HG03025 (cell line): Measurements from ENCODE around the gene BAHCC1.
"Not testable (repeated sequence)": the region's sequence is repeated elsewhere in the genome, so short reads cannot be mapped to it uniquely, and the experiment has no call there.

Experiments used
- ATAC-seq: cut with Tn5 transposase; IDR thresholded peaks from one replicate; pipeline ENCODE4 v1.9.1; 2021; ENCODE audit warnings: mild to moderate bottlenecking, moderate library complexity; ENCODE audit not compliant: unreplicated experiment, low FRiP score

The BAHCC1 gene

DNA sequence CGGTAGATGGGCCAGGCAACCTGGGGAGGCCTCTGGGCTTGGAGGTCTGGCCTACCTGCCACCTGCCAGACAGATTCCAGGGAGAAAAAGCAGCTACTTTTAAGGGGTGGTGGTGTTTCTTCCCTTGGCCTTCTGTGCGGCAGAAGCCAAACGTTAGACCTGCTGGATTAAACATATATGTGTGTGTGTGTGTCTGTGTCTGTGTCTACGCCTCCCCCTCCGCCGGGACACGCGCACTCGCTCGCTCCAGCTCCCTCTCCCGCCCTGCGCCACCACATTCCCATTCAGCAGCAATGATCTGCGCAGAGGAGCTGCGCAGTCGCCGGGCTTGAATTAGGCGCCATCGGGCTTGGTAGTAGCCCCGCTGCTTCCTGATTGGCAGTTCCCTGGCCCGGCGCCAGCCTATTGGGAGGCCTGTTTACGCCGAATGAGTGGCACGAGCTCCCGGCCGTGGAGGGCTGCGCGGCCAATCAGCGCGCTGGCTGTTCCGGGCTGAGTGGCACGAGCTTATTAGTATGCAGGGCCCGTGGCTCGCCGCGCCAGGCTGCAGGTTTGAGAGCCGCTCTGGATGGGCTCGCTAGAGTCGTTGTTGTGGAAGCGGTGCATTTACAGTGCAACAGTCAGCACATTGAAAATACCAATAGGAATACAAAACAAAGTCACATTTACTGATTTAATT lies at the start of gene BAHCC1:
BAHCC1 (plus strand) TSS at position 537 of the 679 bp plus-strand sequence. CDS start 4,283 bp downstream, outside the sequence.
- no peak for ATAC-seq

DNA sequence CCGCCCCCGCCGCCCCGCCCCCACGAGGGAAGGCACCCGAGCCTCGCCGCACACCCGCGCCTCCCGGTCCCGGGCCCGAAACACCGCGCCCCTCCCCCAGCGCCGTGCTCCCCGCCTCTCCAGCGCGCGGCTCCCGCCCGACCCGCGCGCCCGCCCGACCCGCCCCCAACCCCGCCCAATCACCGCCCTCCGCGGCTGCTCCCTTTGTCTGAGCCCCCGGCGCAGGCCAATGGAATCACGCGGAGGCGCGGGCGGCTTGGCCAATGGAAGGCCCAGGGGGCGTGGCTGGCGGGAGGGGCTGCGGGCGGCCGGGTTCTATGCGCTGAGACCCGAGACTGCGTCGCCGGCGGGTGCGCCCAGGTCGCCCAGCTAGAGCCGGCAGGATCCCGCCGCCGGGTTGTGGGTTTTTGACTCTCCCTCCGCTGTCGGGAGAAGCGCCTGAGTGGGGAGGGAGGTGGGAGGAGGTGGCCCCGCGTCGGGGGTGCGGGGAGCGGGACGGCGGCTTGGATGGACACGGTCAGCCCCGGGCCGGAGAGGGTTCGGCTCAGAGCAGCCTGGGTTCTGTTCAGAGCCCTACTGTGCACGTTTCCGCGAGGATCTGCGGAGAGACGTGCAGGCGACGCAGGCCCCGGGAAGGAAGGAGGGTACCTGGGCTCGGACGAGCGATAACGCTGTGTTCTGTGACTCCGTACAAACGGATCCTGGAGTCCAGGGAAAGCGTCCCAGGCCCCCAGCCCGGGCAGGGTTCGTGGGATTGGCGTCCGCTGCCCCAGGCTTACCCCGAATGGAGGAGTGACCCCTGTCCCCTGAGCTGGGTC lies 49.0 kb upstream of the BAHCC1 start:
- peak; percentile 53 for ATAC-seq

DNA sequence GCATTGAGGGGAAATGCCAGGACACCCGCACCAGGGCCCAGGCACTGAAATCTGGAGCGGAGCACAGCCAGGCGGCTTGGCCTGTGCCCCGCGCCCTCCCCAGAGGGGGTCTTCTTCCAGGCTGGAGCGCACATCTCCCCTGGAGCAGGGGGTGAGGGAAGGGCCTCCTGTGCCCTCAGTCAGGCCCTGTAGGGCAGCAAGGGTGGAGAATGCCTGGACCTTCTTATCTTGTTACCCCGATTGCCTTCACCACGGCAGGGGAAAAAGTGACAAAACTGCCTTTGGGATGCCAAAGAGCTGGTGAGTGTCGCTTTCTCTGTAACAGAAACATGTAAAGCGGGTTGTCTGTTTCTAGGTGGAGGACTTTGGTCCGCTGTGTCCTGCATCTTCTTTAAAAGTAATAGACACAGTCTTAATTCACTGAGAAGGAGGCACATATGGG lies 48.3 kb upstream of the BAHCC1 start:
- no peak for ATAC-seq

- no peak for ATAC-seq
These were observed 47.8 kb upstream of the BAHCC1 start for GRCh38 chr17:81347437-81347836.

- ATAC-seq: no peak
These were observed 46.9 kb upstream of the BAHCC1 start for GRCh38 chr17:81348097-81349055.

DNA sequence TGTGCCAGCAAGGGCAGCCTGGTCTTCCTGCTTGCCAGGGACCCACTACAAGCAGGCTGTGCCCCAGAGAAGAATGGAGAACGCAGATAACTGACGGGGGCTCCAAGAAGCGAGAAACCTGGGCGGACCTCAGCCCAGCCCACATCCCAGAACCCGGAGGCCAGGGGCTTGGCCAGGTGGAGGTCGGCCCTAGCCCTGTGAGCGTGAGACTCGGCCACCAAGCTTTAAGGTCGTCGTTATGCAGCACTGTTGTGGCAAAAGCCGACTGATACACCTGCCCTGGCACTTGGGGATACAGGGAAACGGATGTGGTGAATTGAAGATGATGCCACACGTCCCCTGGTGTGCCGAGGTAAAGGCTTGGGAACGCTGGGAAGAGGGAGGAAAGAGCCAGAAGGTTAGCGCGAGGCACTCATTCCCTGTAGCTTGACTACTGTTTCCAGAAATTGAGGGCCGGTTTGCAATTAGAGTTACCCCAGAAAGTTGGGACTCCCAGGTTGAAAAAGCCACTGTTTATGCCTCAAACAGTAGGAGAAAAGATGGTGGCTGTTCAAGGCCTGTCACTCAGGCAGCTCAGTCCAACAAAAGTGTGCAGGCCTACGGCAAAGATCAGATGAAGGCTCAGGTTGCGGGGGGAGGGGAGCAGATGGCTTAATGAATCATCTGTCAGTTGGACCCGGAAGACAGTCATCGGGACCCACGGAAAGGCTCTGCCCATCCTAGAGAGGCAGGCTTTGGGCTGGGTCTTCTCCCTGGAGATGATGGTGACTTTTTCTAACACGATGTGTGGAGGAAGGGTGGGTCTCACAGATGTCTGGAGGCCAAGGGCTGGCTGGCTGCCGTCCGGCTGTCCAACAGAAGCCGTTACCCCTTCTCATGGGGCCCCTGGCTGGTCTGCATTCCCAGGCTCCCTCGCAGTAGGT lies 45.6 kb upstream of the BAHCC1 start:
- ATAC-seq: no peak

DNA sequence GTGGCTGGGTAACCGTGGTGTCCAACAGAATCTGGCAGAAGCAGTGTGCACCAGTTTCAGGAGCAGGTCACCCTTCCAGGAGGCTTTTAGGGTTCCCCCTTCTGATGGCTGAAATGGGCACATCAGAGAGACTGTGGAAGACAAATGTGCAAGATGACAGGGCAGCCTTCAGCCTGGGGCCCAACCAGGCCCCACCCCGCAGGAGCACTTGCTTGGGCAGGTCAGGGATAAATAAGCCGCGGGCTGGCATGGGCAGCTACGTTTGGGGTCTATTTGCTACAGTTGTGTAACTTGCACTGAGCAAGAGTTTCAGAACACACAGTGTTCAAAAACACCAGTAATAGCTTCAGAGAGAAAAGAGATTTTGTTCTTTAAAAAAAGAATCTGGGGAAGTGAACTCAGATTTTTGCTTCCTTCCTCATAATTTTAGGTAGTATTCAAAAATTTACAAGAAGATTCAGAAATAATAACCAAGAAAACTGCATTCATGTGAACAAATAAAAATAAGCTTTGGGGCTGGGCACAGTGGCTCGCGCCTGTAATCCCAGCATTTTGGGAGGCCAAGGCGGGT lies 44.9 kb upstream of the BAHCC1 start:
- no peak for ATAC-seq

GRCh38 chr17:81351329-81352052 lies 43.8 kb upstream of the BAHCC1 start:
- not testable (repeated sequence) for ATAC-seq

DNA sequence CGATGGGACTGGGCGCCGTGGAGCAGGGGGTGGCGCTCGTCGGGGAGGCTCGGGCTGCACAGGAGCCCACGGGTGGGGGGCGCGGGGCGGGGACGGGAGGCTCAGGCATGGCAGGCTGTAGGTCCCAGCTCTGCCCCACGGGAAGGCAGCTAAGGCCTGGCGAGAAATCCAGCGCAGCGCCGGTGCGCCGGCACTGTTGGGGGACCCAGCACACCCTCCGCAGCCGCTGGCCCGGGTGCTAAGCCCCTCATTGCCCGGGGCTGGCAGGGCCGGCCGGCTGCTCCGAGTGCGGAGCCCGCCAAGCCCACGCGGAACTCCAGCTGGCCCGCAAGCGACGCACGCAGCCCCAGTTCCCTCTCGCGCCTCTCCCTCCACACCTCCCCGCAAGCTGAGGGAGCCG lies 43.2 kb upstream of the BAHCC1 start:
- ATAC-seq: not testable (repeated sequence)

DNA sequence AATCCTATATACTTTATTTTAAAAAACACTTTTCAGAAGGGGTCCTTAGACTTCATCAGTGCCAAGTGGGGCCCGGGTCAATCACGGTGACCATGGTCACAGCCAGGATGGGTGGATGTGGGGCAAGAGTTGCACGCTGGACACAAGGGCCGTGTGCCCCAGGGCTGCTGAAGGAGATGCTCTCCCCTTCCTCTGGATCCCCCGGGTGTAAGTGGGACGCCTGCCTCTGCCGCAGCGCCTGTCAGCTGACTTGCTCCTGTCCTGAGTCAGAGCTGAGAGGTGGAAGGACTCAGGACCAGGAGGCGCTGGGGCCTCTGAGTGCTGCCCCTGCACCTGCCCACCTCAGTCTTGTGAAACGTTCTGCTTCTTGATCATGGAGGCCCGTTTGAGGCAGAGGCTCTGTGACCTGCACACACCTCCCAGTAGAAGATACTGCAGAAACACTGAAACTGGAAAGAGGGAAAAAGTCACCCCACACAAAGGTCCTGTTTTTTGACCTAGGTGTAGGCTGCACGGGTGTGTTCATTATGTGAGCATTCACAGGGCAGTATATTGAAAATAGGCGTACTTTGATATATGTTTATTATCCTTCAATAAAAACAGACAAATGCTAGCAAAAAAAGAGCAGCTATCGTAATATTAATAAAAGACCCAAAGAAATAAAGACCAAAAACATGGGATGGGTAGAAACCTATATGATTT lies 40.9 kb upstream of the BAHCC1 start:
- no peak for ATAC-seq

- no peak for ATAC-seq
These were observed 40.3 kb upstream of the BAHCC1 start for GRCh38 chr17:81354954-81355347.

- no peak for ATAC-seq
These were observed 36.0 kb upstream of the BAHCC1 start for GRCh38 chr17:81359218-81359617.

GRCh38 chr17:81362001-81362400 lies 33.3 kb upstream of the BAHCC1 start:
- ATAC-seq: not testable (repeated sequence)

DNA sequence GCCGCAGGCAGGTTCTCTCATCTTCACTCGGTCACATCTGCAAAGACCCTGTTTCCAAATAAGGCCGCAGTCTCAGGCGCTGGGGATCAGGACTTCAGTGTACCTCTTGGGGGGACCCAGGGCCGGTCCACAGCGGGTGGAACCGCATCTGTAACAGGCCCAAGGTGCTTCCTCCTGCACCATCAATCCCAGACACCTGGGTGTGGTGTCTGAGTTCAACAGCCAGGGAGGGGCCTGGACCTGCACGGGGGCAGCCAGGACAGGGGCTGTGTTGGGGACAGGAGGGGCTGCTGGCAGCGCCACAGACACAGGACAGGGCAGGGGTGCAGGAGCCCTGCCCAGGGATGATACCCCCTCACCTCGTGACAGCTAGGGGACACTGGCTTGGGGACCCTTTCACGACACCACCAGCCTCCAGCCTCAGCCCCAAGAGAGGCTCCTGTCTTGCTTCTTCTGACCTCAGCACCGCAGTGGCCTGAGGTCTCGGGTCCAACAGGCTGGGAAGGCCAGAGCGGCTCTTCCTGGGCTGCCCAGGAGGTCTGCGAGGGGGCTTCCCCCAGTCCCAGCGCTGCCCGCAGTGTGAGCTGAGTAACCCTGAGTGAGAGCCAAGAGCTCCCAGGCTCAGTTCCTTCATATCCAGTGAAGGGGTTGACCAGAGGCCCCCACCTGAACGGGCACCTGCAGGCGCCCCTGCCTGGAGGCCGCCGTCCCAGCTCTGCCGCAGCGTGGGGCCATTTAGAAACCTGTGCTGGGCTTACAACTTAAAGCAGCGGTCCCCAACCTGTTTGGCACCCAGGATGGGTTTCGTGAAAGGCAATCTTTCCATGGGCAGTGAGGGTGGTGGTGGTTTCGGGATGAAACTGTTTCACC lies 30.7 kb upstream of the BAHCC1 start:
- ATAC-seq: no peak

GRCh38 chr17:81365148-81365600 lies 30.1 kb upstream of the BAHCC1 start:
- ATAC-seq: no peak

- no peak for ATAC-seq
These were observed 29.4 kb upstream of the BAHCC1 start for GRCh38 chr17:81365601-81366585.
